Colon (tissue), 2 donors: ENCODE measurements around the gene MAPRE2.

Source experiments
- FAIRE-seq: peaks from 2 replicates; lab custom pipeline; 2012; peaks lifted over from hg19 to GRCh38; lab: Jason Lieb, UNC
- donor health status: control.
- donor health status: control.

The MAPRE2 gene

DNA sequence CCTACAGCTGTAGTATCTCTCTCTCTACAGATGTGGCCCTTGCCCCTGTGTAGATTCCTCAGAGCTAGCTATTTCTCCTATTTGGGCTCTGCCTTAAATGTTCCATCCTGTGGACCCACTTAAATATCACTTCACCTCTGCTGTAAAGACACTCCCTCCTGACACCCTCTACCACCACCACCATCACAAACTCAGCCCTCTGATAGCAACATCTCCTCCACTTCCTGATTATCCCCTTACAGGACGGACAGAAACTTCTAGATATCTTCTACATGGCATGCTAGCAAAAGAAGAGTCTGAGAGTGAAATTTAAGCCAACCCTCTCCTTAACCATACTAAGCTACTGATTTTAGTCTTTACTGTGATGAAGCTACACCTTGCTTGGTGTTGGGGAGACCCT, 3.2 kb upstream of the MAPRE2 start:
- no peak for FAIRE-seq

DNA sequence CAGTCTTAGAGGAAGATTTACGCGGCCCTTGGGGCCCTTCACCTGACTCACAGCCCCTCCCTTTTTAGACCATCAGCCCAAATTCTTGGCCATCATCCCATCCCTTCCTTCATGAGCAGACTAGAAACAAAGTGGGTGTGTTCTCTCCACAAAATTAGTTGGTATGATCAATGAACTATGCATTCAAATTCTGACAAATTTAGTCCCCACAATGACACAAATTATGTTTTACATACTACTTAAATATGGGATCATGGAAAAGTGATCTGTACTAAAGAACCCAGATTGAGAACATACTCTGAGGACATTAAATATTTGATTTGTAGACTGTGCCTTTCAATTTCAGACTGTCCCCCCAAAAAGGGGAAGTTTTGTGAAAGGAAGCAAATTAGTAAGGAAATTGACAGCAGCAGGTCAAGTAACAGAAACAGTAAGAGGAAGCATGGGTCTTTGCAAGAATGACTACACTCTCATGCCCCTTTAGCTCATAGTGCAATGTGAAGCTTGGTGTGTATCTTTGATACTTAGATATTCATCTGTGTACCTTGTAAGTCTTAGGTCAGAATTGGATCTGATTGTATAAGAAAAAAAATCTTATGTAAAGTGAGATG, 2.2 kb upstream of the MAPRE2 start:
- FAIRE-seq = no peak

DNA sequence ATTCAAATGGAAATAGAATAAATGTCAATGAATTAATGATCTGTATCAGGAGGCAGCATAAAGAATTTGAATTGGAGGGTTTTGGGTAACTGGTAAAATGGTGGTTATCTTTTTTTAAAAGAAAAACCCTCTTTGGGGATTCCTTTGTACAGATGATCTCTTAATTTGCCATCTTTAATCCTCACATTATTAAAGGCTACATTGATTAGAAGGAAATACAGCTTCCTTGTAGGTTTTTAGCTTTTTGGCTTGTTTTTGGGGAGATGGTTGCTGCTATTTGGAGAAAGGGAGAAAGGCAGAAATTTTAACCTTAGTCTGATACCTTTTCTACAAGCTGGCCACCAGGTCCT, 600 bp upstream of the MAPRE2 start:
- FAIRE-seq = no peak

DNA sequence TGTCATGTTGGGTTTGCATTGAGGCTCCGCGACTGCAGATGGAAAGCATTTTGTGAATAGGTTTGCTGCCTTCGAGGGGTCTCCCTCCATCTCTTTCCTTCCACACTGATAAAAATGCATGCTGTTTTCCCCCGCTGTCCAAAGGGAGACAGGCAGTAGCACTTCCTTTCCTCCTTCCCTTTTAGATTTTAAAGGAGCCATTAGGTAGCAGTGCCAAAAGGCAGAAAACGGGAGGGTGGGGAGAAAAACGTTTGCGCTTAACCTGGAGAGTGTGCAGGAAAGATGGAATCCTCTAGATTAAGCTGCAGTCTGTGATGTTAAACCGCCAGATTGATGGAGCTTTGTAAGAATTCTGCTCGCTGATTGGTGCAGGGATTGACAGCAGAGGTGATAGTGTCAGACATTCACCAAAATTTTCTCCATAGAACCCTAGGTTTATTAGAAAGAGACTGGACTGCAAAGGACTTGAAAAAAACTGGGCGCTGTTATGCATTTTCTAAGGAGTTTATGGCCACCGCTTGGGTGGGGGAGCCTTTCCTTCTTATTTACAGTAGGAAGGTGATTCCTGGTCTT, 688 bp downstream of the MAPRE2 start:
- FAIRE-seq = no peak

DNA sequence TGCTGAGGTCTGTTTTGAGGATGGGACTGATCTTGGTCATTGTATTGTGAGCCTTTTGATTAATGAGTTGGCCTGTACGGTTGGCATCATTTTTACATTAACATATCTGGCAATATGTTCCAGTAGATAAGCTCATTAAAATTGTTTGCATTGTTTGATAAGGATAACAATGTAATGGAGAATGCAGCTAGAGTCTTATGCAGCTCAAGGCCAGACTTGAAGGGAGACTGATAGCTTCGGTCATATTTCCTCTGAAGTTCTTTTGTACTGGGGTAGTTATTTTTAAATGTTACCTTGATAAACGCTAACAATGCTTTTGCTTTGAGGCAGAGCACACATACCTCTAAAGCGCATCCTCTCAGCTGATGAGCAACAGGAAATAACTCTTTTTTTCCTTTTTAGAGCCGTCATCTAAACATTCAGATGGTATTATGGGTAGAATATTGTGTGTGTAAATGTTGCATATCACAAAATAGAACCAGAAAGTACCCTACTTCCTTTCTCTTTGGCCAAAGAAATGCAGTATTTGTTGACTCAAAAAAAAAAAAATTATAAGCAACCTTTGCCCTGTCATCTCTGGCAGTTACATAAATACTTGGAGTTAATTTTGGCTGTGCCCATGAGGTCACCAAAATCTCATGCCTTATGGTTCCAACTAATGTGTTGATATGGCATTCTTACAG, 1.3 kb downstream of the MAPRE2 start:
- FAIRE-seq = no peak

DNA sequence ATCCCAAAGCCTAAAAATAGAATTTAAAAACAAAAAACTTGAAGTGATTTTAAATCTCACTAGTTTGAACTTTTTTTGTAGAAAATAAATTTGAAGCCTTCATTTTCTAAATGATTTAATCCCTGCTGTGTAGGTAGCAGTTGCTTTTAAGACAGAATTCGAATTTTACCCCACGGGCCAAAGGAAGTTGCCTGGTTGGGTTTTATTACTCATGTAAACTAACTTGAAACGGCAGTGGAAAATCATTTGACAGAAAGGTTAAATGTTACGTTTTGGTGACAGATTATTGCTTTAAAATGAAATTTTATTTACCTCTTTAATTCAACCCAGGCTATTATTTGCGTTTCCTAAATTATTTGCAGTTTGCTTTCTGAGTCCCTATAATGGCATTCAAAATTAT, 2.0 kb downstream of the MAPRE2 start:
- FAIRE-seq = no peak

DNA sequence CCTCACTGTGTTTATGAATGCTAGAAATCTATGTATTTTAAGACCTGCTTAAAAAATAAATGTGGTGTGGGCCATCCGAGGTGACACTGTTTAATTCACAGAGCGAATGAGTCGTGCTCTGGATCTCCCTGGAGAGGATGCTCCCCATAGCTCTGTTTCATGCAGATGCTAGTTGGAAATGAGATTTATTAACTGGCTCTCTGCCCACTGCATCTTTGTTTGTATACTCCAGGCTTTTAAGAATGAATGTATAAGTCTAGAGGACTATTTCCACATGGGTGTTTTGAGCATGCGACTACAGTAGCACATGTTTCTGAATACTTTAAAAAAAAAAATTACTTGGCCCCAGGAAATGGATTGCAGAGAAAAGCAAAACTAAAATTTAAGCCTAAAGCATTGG, 3.9 kb downstream of the MAPRE2 start:
- no peak for FAIRE-seq

DNA sequence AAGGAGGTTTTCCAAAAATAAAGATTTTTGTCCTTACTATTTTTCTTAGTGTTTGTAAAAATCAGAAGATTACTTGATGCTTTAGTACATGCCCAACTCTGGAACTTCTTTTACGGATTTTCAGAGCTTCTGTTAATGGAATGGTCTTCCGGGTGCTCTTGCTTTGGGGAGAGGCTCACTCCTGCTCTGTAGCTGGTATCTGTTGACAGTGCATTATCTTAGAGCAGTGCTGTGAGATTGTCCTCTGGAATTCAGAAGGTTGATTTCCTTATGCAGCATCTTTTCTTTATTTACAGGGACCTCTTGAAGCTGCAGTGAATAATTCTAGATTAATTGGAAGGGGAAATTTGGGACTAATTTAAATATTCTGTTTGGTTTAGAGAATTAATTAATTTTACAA, 4.6 kb downstream of the MAPRE2 start:
- FAIRE-seq = no peak

DNA sequence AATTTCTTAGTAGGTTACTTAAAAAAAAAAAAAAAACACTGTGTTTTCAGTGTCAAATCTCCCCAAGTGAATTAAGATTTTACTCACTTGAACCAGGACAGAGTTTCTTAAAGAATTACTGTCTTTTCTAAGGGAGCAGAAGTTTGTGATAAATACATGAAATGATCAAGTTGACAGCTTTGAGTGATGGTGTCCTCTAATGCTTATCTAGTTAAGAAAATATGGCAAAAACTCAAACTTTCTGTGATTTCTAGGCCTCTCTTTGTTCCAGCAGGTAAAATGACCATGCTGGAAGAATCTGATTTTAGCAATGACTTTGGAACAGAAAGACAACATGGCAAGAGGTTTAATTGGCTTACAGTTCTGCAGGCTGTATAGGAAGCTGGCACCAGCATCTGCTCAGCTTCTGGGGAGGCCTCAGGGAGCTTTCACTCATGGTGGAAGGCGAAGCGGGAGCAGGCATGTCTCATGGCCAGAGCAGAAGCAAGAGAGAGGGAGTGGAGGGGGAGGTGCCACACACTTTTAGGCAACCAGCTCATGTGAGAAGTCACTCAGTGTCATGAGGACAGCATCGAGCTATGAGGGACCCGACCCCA, 6.6 kb downstream of the MAPRE2 start:
- no peak for FAIRE-seq

DNA sequence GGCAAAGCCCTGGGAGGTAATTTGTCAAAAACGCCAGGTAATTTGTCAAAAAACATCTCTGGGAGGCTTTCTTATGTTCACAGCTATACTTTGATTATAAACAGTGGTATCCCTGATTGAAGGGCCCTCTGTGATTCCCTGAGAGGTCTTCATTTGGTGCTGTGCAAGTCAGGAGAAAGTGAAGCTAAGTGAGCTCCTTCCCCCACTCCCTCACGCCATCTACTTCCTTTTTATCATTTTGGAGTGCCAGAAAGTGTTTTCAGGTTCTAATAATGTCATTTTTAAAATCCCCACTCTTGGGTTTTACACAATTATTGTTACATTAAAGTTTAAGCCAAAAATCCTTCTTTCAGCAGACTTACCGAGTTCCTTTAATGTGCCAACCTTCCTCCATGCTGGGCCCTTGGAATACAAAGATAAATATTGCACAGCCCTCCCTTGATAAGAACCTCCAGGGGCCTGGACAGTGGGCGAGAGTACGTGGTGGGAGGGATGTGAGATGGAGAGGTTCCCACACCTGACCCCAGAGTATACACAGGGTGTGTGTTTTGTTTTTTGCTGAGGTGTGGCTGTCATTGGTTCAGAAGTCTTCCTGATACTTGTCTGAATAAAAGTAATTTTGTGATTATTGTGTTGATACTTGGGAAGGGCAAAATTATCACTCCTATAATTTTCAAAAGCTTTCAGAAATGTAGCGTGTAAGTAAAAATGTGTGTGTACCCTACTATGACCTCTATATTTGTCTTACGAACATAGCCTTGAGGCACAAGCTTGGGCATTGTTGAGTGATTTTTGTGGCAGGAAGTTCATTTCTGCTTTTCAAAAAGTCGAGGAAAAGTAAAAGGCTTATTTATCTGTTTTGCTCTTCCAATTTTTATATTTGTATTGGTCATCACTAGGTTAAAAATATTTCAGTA, 8.2 kb downstream of the MAPRE2 start:
- no peak for FAIRE-seq

DNA sequence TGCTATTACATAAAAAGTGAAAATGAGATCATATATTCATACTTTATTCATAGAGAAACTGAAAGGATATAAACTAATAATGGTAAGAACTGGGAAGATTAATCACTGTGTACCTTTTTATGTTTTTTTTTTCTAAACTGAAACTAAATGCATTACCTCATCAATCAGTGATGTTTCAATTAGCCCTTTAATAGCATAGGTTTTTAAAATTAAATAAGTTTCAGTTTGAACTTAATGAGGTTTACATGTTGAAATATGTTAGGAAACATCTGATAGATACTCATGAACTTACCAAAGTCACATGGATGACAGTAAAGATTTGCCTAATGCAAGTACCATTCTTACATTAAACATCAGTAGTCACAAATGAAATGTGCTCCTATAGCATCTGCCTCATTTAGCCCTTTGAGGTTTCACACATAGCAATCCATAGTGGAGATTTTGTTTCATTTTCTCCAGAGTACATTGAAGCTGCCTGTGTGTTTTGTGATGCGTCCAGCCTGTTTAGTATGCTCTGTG, 8.9 kb downstream of the MAPRE2 start:
- no peak for FAIRE-seq

DNA sequence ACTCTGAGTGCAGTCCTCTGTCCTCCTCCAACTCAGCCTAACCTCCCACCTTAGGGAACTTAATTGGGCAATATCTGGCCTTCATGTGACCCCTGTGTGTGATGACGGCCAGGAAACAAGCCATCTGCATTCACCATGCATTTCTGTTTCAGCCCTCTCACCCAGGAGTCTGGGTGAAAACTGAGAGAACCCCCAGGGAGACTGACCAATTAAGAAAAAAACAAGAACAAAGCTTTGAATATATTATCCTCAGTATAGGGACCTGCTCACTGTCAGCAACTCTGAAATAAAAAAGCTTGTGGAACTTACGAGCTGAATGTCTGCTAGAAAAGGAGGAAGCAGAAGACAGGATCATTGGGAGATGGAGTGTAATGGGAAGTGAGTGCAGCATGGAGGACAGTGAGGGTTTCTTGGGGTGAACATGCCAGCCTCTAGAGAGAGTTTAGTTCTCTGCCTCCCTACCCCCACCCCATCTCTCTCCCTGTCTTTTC, 9.5 kb downstream of the MAPRE2 start:
- no peak for FAIRE-seq

DNA sequence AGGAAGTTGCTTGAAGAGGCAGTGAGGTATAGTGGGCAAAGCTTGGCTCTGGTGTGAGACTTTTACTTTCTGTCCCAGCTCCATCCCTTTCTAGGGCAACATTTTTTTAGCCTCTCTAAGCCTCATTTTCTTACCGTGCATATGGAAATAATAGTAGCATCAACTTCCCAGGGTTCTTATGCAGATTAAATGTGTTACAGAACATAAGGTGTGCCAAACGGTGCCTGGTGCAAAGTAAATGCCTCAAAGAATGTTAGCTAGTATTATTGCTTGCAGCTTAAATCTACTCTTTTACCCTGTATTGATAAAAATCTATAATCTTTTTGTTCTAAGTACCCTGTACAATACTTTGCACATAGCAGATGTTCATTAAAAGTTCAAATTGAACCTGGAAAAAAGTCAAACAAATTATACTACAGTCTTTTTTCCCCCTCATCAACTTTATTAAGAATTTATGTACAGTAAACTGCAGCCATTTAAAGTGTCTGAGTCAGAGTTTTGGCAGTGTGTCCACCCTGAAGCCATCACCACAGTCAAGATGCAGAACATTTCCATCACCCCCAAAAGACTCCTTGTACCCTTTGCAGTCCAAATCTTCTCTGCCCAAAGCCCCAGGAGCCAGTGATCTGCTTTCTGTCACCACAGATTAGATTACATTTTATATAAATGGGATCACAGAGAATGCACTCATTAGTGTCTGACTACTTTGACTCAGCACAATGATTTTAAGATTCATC, 10.6 kb downstream of the MAPRE2 start:
- FAIRE-seq = no peak

DNA sequence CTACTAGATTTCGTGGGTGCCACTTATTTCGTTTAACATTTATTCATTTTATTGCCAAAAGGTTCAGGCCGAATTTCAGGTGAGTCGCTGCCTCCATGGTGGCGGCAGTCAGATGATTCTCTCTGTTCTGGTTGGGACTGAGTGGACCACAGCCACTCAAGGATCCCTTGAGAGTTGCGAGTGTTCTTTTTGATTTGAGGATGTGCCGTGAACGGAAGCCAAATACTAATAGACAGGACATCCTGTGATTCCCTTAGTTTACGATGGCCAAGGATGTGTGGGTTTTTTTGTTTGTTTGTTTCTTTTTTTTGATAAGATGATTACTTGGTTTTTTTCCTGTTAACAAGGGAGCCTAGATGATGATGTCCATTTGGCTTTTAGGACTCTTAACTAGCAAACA, 13.2 kb downstream of the MAPRE2 start:
- FAIRE-seq = no peak

DNA sequence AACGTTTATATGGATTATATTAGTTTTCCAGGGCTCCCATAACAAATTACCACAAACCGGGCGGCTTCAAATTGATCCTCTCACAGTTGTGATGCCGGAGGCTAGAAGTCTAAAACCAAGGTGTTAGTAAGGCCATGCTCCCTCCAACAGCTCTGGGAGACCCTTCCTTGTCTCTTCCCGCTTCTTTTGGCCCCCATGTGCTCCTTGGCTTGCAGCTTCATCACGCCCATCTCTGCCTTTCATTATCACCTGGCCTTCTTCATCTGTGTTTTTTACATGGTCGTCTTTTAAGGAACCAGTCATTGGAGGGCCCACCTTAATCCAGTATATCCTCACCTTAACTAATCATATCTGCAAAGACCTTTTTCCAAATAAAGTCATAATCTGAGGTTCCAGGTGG, 13.9 kb downstream of the MAPRE2 start:
- no peak for FAIRE-seq

DNA sequence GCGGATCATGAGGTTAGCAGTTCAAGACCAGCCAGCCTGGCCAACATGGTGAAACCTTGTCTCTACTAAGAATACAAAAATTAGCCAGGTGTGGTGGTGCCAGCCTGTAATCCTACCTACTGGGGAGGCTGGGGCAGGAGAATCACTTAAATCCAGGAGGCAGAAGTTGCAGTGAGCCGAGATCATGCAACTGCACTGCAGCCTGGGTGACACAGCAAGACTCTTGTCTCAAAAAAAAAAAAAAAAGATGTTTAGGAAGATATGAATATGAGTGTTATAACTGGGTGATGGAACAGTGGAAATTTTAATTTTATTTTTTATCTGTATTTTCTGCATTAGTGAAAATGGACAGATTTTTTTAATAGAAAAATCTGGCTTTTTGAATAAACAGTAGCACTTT, 14.5 kb downstream of the MAPRE2 start:
- no peak for FAIRE-seq

DNA sequence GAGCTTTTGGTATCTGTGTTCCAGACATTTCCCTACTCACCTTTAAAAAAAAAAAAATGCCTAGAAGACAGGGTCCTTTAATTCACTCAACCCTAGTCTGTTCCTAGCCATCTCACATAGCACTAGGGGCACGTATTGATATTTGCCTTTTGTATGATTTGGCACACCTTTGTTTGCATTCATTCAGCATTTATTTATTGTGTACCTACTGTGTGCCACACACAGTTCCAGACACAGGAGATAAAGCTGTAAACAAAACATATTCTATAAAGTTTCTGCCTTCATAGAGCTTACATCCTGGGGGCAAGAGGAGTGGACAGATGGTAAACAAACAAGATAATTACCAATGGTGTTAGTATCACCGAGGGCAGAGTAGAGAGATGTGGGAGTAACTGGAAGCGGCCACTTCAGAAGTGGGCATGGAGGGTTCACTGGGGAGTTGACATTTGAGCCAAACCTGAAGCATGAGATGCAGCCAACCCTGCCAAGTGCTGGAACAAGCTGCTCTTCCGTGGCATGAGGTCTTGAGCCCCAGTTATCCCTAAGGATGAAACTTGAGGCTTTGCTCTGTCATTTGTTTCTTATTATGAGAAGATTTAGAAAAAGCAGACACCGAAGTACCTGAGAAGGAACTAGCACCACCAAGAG, 18.2 kb downstream of the MAPRE2 start:
- no peak for FAIRE-seq

DNA sequence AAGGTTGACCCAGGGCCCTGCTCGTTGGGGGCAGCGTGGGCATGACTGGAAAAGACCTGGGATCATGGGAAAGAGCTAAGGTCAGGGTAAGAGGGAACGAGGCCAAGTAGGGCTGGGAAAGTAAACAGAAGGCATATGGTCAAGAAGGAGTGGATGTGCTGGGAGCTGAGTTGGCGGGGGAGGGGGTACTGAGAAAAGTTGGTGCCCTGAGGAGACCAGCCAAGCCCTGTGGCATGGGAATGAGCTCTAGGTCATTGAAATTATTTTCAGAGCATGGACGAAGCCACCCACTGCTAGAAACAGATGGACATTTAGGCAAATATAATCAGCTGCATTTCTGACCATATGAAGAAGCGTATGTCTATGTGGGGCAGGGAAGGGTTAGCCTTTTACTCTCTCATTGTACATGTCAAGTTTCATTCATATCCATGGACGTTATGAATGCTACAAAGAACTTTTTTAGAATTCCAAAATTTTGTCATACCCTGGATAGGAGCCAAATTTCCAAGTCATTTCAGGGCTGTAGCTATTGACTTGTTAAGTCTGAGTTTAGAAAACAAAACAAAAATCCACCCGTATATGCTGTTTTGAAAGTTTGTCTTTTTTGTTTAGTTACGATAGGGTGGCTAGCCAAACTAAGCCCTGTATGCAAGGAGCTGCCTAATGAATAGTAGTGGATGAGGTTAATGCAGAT, 19.1 kb downstream of the MAPRE2 start:
- FAIRE-seq = no peak

DNA sequence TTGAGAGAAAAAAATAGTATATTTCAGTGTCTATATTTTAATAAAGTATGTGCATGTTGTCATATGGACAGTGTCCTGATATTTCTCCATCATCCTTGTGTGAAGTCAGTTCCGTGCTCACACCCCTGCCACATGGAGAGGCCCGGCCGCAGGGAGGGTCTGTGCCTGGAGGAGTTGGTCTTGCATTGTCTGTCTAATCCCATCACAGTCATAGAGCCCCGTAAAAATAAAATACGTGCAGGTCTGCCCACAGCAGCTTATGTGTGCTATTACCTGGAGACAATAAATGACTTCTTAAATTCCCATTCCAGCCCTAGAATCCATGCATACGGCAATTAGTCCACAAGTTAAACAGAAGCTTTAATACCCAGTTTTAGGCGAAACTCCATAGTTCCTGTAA, 20.1 kb downstream of the MAPRE2 start:
- no peak for FAIRE-seq

DNA sequence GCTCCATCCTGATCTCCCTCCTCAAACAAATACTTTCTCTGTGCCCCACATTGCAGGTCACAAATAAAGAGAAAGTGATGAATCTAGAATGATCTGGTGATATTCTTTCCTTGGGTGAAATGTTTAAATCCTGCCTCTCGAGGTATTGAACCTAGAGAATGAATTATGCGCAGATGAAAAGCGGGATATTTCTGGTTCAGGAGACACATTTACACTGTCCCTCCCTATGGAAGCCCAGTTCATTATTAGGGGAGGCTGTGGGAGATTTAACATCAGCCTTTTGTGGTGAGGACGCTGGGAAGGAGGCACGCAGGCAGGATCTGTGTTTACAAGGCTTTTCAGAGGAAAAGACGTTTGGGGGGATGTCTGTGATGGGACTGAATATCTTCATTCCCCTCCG, 20.6 kb downstream of the MAPRE2 start:
- FAIRE-seq = no peak
